ENCODE results near the gene PRKAA2.

PRKAA2 gene

GRCh38 chr1:56643661-56644060 lies 1.5 kb upstream of the PRKAA2 start:
- Mint-ChIP-seq H3K9me3 (no peaks in the 10 kb centered on the region), H3K27ac (no peak overlapping the region), H3K27me3 (peaks cover 34 to 38% of the 10 kb centered on the region in 2 donors), H3K4me1 (peaks cover 8 to 23% of the 10 kb centered on the region in 2 donors), H3K4me3 (no peak overlapping the region), H3K36me3 (no peaks in the 10 kb centered on the region)
- no peak for DNase-seq
- ATAC-seq (replicated peaks) = no peak

GRCh38 chr1:56644064-56644918 lies 823 bp upstream of the PRKAA2 start:
- peaks cover 39 to 44% of the 10 kb centered on the region in 2 donors for H3K27me3 Mint-ChIP-seq

GRCh38 chr1:56645677-56646305 lies 677 bp downstream of the PRKAA2 start:
- H3K27me3 Mint-ChIP-seq = peaks cover 41 to 46% of the 10 kb centered on the region in 2 donors
- ATAC-seq (replicated peaks) (peak; percentile 14 to 38), DNase-seq (no peak)
- peaks cover 8 to 23% of the 10 kb centered on the region in 2 donors for H3K4me1 Mint-ChIP-seq
- no peaks in the 10 kb centered on the region for H3K36me3 Mint-ChIP-seq
- no peak overlapping the region for H3K27ac Mint-ChIP-seq
- no peaks in the 10 kb centered on the region for H3K9me3 Mint-ChIP-seq
- H3K4me3 Mint-ChIP-seq = peak overlapping the region; percentile 23 to 82

More at GRCh38 chr1:56644064-56644918, 823 bp upstream of the PRKAA2 start:
- ATAC-seq (replicated peaks) (no peak), DNase-seq (no peak)
- no peaks in the 10 kb centered on the region for H3K36me3 Mint-ChIP-seq
- H3K9me3 Mint-ChIP-seq = no peaks in the 10 kb centered on the region
- H3K4me1 Mint-ChIP-seq = peaks cover 8 to 23% of the 10 kb centered on the region in 2 donors
- peak overlapping the region; percentile 73 to 82 for H3K4me3 Mint-ChIP-seq
- no peak overlapping the region for H3K27ac Mint-ChIP-seq

- ATAC-seq (replicated peaks) (no peak), DNase-seq (no peak)
These were observed 1.5 kb downstream of the PRKAA2 start for GRCh38 chr1:56646611-56647010.

GRCh38 chr1:56647106-56647505 lies 2.0 kb downstream of the PRKAA2 start:
- no peak overlapping the region for H3K4me3 Mint-ChIP-seq
- peaks cover 41 to 46% of the 10 kb centered on the region in 2 donors for H3K27me3 Mint-ChIP-seq
- DNase-seq (no peak), ATAC-seq (replicated peaks) (no peak)
- H3K27ac Mint-ChIP-seq = no peak overlapping the region
- H3K4me1 Mint-ChIP-seq = peaks cover 8 to 23% of the 10 kb centered on the region in 2 donors
- H3K9me3 Mint-ChIP-seq = no peaks in the 10 kb centered on the region
- H3K36me3 Mint-ChIP-seq = no peaks in the 10 kb centered on the region

More at GRCh38 chr1:56646611-56647010, 1.5 kb downstream of the PRKAA2 start:
- Mint-ChIP-seq H3K9me3 (no peaks in the 10 kb centered on the region), H3K27ac (no peak overlapping the region), H3K4me3 (no peak overlapping the region), H3K4me1 (peaks cover 8 to 23% of the 10 kb centered on the region in 2 donors), H3K27me3 (peaks cover 41 to 46% of the 10 kb centered on the region in 2 donors), H3K36me3 (no peaks in the 10 kb centered on the region)

GRCh38 chr1:56648546-56648945 lies 3.4 kb downstream of the PRKAA2 start:
- Mint-ChIP-seq H3K9me3 (no peaks in the 10 kb centered on the region), H3K27me3 (peaks cover 41 to 46% of the 10 kb centered on the region in 2 donors), H3K27ac (no peak overlapping the region), H3K36me3 (no peaks in the 10 kb centered on the region), H3K4me3 (no peak overlapping the region), H3K4me1 (peaks cover 8 to 23% of the 10 kb centered on the region in 2 donors)
- DNase-seq (no peak), ATAC-seq (replicated peaks) (no peak)

GRCh38 chr1:56654126-56654923 lies 9.2 kb downstream of the PRKAA2 start:
- no peak overlapping the region for H3K4me3 Mint-ChIP-seq
- no peaks in the 10 kb centered on the region for H3K4me1 Mint-ChIP-seq
- H3K9me3 Mint-ChIP-seq = peaks cover 10 to 11% of the 10 kb centered on the region in 2 donors
- DNase-seq (no peak), ATAC-seq (replicated peaks) (no peak)
- H3K27ac Mint-ChIP-seq = no peak overlapping the region
- no peaks in the 10 kb centered on the region for H3K36me3 Mint-ChIP-seq
- peaks cover 1 to 2% of the 10 kb centered on the region in 2 donors for H3K27me3 Mint-ChIP-seq

- H3K9me3 Mint-ChIP-seq = peaks cover 10 to 11% of the 10 kb centered on the region in 2 donors
- H3K27me3 Mint-ChIP-seq = no peaks in the 10 kb centered on the region
- DNase-seq (no peak), ATAC-seq (replicated peaks) (no peak)
- H3K4me3 Mint-ChIP-seq = no peak overlapping the region
- H3K36me3 Mint-ChIP-seq = no peaks in the 10 kb centered on the region
- H3K27ac Mint-ChIP-seq = no peak overlapping the region
- no peaks in the 10 kb centered on the region for H3K4me1 Mint-ChIP-seq
These were observed 11.0 kb downstream of the PRKAA2 start for GRCh38 chr1:56655991-56656613.

- Mint-ChIP-seq H3K27me3 (peaks cover 0 to 6% of the 10 kb centered on the region in 2 donors), H3K4me1 (no peaks in the 10 kb centered on the region), H3K36me3 (no peaks in the 10 kb centered on the region), H3K4me3 (no peak overlapping the region), H3K9me3 (peaks cover 10 to 11% of the 10 kb centered on the region in 2 donors), H3K27ac (no peak overlapping the region)
- no peak for ATAC-seq (replicated peaks)
- no peak for DNase-seq
These were observed 13.1 kb downstream of the PRKAA2 start for GRCh38 chr1:56658254-56658653.

GRCh38 chr1:56660293-56660692 lies 15.2 kb downstream of the PRKAA2 start:
- no peaks in the 10 kb centered on the region for H3K36me3 Mint-ChIP-seq
- no peak for DNase-seq
- ATAC-seq (replicated peaks) = no peak
- peaks cover 10 to 11% of the 10 kb centered on the region in 2 donors for H3K9me3 Mint-ChIP-seq
- H3K4me3 Mint-ChIP-seq = no peak overlapping the region
- H3K4me1 Mint-ChIP-seq = no peaks in the 10 kb centered on the region
- no peak overlapping the region for H3K27ac Mint-ChIP-seq
- peaks cover 0 to 14% of the 10 kb centered on the region in 2 donors for H3K27me3 Mint-ChIP-seq

- DNase-seq (no peak), ATAC-seq (replicated peaks) (no peak)
- Mint-ChIP-seq H3K4me3 (no peak overlapping the region), H3K4me1 (no peaks in the 10 kb centered on the region), H3K27ac (no peak overlapping the region), H3K9me3 (no peaks in the 10 kb centered on the region), H3K27me3 (peaks cover 12 to 14% of the 10 kb centered on the region in 2 donors), H3K36me3 (no peaks in the 10 kb centered on the region)
These were observed 18.7 kb downstream of the PRKAA2 start for GRCh38 chr1:56663846-56664245.

GRCh38 chr1:56665384-56665783 lies 20.3 kb downstream of the PRKAA2 start:
- no peaks in the 10 kb centered on the region for H3K9me3 Mint-ChIP-seq
- peaks cover 17 to 24% of the 10 kb centered on the region in 2 donors for H3K27me3 Mint-ChIP-seq
- H3K4me1 Mint-ChIP-seq = no peaks in the 10 kb centered on the region
- no peak overlapping the region for H3K4me3 Mint-ChIP-seq
- H3K36me3 Mint-ChIP-seq = no peaks in the 10 kb centered on the region
- ATAC-seq (replicated peaks) = no peak
- no peak overlapping the region for H3K27ac Mint-ChIP-seq
- no peak for DNase-seq

- Mint-ChIP-seq H3K4me3 (no peak overlapping the region), H3K36me3 (no peaks in the 10 kb centered on the region), H3K27me3 (peaks cover 17 to 25% of the 10 kb centered on the region in 2 donors), H3K27ac (no peak overlapping the region), H3K4me1 (no peaks in the 10 kb centered on the region), H3K9me3 (no peaks in the 10 kb centered on the region)
- DNase-seq = no peak
- no peak for ATAC-seq (replicated peaks)
These were observed 21.0 kb downstream of the PRKAA2 start for GRCh38 chr1:56666112-56666608.

GRCh38 chr1:56670350-56670749 lies 25.2 kb downstream of the PRKAA2 start:
- H3K36me3 Mint-ChIP-seq = no peaks in the 10 kb centered on the region
- no peaks in the 10 kb centered on the region for H3K9me3 Mint-ChIP-seq
- ATAC-seq (replicated peaks) (no peak), DNase-seq (no peak)
- H3K27ac Mint-ChIP-seq = no peak overlapping the region
- H3K27me3 Mint-ChIP-seq = peaks cover 22 to 24% of the 10 kb centered on the region in 2 donors
- H3K4me1 Mint-ChIP-seq = no peaks in the 10 kb centered on the region
- H3K4me3 Mint-ChIP-seq = no peak overlapping the region

Data from stimulated activated naive B cell treated with anti-CD40 and anti-IgM and Interleukin-4, amounts not matched to agents 10 μg/mL and 1 μg/mL and 100 μg/mL, for 72 hours (primary cell).